HG03558 (cell line): ENCODE data around the gene USP49.
A peak's percentile ranks its signal among the peaks of the same experiment; 100 is the strongest.

Experiments
- ATAC-seq: cut with Tn5 transposase; IDR thresholded peaks from one replicate; pipeline ENCODE4 v1.9.1; 2021; ENCODE audit warnings: moderate number of reproducible peaks; ENCODE audit not compliant: unreplicated experiment; ENCODE audit errors: extremely low read depth

Gene USP49

DNA sequence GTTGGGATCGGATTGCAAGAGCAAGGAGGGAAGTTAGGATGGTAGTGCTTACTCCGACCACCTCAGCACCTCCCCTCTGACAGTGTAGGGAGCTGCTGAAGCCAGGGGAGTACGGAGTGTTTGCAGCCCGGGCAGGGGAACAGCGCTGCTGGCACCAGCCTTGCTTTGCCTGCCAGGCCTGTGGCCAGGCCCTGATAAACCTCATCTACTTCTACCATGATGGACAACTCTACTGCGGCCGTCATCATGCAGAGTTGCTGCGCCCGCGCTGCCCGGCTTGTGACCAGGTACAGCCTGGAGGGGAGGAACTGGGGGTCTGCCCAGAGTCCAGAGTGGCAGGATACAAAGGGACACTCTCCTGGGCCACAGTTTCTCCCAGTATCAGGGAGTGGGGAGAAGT is 109.9 kb downstream of the USP49 start:
- ATAC-seq = no peak

DNA sequence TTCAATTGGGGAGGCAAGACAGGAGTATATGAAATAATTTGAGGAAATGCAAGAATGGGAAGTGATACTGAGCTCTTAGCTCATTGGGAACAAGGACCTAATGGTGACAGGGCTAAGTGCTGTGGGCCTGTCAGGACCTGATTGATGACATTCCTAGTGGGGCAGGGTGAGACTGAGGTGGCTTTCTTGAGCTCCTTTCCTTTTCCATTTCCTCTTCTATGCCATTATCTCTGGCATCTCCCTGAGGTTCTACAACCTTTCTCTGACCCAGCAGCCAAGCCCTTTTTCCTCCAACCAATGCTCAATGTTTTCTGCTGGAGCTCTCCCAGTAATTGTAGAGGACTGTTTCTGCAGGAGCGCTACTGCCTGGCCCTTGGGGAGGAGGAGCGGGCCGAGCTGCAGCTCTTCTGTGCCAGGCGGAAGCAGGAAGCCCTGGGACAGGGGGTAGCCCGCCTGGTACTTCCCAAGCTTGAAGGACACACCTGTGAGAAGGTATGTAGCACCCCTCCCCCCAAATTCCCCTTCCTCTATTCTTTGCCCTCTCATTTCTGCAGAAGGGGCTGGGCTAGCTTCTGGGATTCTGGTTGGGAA is 110.5 kb downstream of the USP49 start:
- ATAC-seq = no peak

GRCh38 chr6:41783106-41783780 is 111.9 kb downstream of the USP49 start:
- ATAC-seq = no peak

GRCh38 chr6:41781366-41781730 is 113.8 kb downstream of the USP49 start:
- no peak for ATAC-seq

- ATAC-seq = no peak
Observed at GRCh38 chr6:41780551-41781365, 114.4 kb downstream of the USP49 start, which contains the start of gene PRICKLE4. Gene PRICKLE4 (plus strand): TSS chr6:41780782. CDS start chr6:41783474, 2,692 bp downstream.

- peak; percentile 91 for ATAC-seq
Observed at GRCh38 chr6:41779788-41780550, 115.2 kb downstream of the USP49 start, which contains the start of gene FRS3. Gene FRS3 (minus strand): TSS chr6:41779900. CDS start chr6:41776987, 2,913 bp downstream.

DNA sequence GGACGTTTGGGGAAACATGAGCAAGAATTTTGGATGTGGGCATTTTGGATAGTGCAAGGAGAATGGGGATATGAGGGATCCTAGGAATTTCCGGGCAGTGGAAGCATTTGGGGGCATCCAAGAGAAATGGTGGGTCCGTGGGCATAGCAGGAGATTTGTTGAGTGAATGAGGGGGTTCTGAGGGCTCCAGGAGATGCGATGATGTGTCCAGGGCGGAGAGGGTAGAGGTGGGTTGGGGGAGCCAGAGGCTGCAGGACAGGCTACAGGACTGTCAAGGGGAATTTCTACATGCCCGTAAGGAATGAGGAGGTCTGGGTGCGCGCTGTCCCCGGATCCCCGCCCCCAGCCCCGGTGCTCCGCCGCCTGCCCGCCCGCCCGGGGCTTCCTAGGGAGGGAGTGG is 115.8 kb downstream of the USP49 start:
- ATAC-seq = peak; percentile 12

- ATAC-seq = no peak
Observed at GRCh38 chr6:41778895-41779294, 116.3 kb downstream of the USP49 start.

DNA sequence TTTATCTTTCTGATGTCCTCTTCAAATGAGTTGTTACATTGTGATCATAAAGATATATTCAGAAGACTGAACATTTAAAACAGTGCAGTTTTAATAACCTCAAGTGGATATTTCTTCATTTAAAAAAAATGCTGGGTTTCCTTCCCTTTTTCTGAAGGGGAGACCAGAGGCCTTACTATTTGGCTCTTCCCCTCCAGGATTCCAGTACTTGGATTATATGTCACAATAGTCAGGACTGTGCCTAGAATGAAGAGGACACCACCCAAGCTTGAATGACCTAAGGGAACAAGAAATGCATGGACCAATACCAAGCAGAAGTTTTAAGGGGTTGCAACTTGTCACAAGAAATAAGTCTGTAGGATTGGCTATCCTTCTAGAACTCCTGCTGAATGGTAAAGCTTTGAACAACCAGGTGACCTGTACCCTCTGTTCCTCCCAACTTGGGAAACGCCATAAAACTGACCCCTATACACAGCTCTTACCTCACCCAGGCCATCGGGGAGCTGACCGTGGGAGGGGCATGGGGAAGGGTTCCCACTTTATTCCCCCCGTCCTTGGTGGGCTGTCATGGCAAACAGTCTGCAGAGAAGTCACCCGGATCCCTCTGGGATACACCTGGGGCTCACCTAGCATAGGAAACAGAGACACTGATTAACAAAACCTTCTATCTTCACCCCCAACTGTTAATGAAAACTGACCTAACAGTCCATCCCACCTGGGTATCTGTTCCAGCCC is 117.5 kb downstream of the USP49 start:
- no peak for ATAC-seq

- ATAC-seq = no peak
Observed at GRCh38 chr6:41775293-41775882, 119.8 kb downstream of the USP49 start.

- ATAC-seq = no peak
Observed at GRCh38 chr6:41774841-41775240, 120.3 kb downstream of the USP49 start.

DNA sequence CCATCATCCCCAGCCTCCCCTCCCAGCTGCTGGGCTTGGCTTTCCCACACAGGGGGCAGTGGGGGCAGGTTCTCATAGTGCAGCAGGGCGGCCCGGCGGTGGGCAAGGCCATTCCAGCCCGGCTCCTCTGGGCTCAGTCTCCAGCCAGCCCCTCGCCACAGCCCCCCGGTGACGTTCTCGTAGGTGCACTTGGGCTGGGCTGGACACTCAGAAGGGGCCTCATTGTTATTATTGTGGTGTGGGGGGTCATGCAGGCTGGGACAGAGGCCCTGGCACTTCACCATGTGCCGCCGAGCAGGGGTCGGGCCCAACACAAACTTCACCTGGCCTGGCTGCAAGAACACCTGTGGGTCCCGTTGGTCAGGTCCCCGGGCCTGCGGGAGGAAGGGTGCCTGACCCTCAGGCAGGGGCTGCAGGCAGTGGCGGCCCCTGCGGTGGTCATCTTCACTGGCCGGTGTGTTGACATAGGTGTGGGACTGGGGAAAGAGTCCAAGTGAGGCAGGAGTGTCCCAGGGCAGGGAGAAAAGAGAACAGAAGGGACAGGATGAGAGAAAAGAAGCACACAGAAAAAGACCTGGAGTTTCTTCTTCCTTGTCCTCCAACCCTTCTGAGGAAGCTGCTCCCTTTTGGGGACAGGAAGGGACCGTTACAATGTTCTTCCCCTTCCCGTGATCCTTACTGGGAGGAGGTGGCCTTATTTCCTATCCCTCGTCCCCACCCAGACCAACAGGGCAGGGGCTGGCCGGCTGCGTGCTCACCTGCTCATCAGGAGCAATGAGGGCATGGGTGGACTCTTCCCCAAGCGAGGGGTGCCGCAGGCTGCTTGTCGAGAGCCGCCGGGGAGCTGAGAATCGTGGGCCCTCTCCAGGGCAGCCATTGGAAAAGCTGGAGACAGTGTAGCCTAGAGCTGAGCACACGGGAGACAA is 123.9 kb downstream of the USP49 start:
- ATAC-seq = no peak

DNA sequence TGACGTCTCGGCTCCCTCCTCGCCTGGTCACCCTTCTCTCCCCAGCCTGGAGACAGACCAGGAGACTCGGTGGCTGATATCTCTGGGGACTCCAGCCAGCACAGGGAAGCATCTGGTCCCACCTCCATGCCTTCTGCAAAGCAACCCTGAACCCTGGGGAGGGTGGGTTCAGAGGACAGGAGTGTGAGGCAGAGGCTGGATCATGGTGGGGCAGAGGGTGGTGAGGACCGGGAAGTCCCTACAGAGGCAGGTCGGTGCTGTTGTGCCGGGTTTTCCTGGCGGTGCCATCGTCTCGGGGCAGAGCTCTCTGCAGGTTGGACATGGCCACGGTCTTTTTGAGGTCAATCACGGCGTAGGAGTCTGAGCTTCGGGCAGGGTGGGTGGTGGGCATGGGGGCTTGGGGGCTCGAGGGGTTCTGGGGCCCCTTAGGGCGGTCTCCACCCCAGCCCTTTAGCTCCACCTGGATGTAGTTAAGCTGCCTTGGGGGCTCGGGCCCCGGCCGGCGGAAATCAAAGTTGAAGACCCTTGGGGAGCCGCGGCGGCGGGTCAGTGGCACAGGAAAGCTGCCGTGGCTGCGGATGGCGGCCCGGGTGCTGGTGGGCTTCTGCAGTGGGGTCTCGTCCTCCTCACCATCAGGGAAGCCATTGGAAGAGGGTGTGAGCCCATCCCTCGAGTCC is 124.7 kb downstream of the USP49 start:
- ATAC-seq = no peak

DNA sequence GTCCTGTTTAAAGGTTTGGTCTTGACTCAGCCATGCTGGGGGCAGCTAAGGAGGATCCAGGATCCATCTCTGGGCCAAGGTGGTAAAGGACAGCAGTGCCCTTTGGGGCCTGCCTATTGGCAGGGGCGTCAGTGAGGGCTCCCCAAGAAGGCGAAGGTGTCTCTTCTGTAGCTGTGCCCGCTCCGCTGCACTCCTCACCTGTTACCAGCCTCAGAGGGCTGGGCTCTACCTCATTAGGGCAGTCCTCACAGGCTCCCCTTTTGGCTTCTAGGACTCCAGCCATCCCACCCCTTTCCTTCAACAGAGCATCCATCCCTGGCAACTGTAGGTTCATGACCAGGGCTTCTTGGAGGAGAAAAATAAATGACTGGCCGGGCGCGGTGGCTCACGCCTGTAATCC is 125.8 kb downstream of the USP49 start:
- ATAC-seq = no peak

- ATAC-seq = no peak
Observed at GRCh38 chr6:41768545-41769308, 126.4 kb downstream of the USP49 start.

GRCh38 chr6:41767112-41767833 is 127.9 kb downstream of the USP49 start:
- ATAC-seq = no peak
